GM21529 (cell line): ENCODE data around the gene AGPAT3.

ENCODE experiments used
- ATAC-seq: cut with Tn5 transposase; IDR thresholded peaks from one replicate; pipeline ENCODE4 v1.9.1; 2021; ENCODE audit not compliant: unreplicated experiment

Gene AGPAT3

GRCh38 chr21:43861706-43862105 lies 3.3 kb upstream of the AGPAT3 start:
- ATAC-seq = no peak

DNA sequence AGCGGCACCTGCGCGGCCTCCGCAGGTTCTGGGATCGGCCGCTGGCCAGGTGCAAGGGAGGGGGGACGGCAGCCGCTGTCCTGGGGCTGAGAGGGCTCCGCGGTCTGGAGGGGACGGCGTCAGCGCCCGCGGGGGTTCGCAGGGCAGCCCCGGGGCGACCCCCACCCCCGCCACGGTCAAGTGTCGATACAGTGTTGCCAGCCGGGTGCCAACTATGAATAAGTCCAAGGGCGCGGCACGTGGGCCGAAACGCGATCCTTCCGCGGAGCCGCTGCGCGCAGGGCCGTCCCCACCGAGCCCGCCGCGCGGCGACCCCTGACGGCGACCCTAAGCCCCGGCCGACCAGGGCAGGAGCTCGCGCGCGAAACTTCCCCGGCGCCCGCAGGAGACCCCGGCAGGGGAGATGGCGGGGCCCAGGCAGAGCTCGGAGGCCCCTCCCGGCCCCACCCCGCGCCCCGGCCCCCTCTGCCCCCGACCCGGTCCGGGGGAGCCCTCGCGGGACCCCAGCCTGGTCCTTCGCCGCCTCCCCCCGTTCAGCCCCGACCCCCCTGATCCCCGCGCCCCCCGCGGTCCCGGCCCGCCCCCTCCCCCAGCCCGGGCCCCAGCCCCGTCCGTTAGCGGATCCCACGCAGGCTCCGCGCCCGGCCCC lies 586 bp upstream of the AGPAT3 start:
- no peak for ATAC-seq

DNA sequence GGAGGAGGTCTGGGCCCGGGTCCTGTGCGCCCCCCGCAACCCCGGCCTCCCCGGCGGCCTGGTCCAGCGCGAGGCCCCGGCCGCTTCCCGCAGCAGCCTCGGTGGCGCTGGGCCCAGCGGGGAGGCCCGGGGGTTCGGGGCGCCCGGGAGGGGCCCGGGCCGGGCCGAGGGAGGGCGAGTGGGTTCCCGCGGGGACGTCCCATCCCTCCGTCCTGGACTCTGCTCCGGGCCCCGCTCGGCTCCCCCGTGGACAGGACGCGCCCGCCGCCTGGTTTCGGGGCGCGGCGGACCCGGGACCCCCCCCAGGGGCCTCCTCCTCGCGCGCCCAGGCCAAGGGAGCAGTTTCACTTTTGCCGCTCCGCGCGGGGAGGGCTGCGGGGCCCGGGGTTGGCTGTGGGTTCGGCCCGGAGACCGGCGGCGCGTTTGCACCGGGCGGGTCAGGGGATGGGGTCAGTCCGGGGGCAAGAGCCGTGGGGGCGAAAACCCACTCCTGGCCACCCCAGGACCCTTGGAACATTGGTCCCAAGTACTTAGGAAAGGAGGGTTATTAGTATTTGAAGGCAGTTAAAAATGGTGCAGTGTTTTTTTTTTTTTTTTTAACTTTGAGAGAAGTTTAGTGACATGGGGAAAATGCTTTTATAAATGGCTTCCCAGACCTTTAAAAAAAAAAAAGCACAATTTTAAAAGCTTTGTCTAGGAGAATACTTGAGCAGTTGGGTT lies 677 bp downstream of the AGPAT3 start:
- ATAC-seq = peak; percentile 31

DNA sequence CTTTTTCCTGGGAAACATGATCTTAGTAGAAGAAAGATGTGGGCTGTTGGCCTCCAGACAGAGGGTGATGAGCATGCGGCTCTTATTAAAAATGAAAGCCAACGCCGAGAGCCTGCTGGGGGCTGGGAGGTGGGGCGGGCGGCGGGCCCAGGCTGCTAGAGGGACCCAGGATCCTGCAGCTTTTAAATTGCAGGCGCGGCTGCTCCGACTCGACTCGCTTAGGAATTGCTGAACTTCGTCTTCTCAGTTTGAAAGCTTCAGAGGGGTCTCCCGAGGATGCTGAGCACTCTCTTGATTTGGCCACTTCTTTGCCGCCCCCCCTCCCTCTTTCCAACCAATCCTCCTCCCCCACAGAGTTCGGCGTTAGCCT lies 1.2 kb downstream of the AGPAT3 start:
- ATAC-seq = no peak

DNA sequence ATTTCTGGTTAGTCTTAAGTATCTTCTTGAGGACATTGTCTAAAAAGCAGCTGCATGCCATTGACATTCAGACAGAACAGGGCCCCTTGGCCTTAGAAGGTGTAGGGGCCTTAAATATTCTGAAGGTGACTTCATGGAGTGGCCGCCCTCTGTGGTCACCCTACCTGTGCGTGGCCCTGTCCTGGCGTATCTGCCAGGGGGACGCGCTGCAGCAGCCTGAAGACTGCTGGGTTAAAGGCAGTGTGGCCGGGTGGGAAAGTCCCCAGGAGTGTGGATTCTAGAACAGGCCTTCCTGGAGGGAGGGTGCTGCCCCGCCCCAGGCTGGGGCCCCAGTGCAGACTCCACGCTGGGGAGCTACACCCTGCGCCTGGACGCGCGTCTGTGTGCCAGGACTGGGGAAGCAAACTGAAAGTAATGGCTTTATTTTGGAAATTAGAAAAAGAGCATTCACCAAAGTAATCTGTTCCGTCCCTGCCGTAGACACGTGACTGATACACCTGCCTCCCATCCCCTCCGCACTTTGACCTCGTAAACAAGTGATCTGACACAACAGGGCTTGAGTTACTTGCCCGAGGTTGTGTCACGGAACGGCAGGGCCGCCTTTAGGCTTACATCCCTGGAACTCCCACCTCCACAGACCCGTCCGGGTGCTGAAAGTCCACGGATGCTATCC lies 1.8 kb downstream of the AGPAT3 start:
- no peak for ATAC-seq

- no peak for ATAC-seq
Observed at GRCh38 chr21:43867332-43867703, 2.3 kb downstream of the AGPAT3 start.

DNA sequence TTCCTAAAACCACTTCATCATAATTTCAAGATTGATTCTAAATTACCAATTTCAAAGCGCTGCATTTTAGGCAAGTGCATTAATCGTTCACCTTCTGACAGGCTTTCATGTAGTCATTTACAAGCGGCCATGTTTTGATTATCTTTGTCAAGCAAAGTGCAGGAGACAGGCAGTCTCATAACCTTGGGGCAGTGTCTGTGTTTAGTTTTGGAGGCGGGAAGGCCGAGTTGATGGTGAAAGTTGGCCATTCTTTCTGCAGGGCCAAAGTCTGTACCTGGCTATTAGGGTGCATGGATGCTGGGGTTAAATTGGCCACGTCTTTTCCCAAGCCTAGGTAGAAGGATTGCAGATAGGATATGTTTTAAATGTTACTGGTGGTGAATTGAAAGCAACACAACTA lies 2.9 kb downstream of the AGPAT3 start:
- ATAC-seq = no peak

DNA sequence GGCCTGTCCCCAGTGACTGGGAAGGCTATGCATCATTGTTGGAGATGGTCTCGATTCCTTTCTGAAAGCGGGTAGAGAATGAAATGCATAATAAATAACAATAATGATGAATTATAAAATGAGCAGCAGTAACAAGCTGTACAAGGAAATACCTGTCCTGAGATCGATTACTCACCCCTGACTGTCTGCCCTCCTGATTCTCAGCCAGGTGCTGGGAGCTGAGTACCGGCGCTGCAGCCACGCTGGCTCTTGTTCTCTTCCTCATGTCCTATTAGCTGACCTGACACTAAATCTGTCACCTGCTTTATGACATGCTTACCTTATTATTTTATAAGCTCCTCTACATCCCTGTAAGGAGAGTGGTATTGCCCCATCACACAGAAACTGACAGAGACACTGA lies 3.4 kb downstream of the AGPAT3 start:
- ATAC-seq = no peak

- ATAC-seq = no peak
Observed at GRCh38 chr21:43869486-43870325, 4.7 kb downstream of the AGPAT3 start.

DNA sequence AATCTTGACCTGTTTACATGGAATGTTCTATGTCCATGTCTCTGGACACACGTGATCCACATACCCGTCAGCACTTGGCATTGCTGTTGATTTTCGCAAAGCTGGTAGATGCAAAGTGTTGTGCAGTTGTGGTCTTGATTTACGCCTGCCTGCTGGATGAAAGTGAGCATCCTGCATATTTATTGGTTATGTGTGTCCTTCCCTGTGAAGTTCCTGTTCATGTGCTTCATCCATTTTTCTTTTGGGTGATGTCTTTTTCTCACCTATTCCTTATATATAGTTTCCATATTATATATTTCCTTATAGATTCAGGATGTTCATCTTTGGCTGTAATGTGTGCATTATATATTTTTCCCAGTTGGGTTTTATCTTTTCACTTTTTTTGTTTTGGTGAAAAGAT lies 6.5 kb downstream of the AGPAT3 start:
- ATAC-seq = no peak

GRCh38 chr21:43872531-43873197 lies 7.6 kb downstream of the AGPAT3 start:
- ATAC-seq = no peak

- ATAC-seq = no peak
Observed at GRCh38 chr21:43873673-43874072, 8.7 kb downstream of the AGPAT3 start.

DNA sequence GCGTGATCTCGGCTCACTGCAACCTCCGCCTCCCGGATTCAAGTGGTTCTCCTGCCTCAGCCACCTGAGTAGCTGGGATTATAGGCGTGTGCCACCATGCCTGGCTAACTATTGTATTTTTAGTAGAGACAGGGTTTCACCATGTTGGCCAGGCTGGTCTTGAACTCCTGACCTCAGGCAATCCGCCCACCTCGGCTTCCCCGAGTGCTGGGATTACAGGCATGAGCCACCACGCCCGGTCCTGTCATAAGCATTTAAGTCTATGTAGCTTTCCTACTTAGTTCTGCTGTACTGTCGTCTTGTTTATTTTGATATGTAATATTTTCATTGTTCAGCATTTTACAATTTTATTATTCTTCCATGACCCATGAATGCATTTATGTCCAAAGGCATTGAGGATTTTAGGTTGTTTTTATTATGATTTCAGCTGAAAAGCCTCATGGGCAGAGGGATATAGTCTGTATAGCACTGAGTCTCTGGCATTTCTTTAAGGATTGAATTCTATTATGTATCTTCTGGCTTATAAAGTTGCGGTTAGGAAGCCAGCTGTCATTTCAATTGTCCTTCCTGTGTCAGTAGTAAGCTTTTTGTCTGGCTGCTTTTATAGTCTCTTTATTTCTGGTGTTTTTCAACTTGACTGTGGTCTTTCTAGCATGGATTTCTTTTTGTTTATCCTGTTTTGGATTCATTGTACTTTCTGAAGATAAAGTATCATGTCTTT lies 9.2 kb downstream of the AGPAT3 start:
- ATAC-seq = no peak

GRCh38 chr21:43876605-43877004 lies 11.6 kb downstream of the AGPAT3 start:
- ATAC-seq = no peak

- no peak for ATAC-seq
Observed at GRCh38 chr21:43877936-43878575, 13.0 kb downstream of the AGPAT3 start.

DNA sequence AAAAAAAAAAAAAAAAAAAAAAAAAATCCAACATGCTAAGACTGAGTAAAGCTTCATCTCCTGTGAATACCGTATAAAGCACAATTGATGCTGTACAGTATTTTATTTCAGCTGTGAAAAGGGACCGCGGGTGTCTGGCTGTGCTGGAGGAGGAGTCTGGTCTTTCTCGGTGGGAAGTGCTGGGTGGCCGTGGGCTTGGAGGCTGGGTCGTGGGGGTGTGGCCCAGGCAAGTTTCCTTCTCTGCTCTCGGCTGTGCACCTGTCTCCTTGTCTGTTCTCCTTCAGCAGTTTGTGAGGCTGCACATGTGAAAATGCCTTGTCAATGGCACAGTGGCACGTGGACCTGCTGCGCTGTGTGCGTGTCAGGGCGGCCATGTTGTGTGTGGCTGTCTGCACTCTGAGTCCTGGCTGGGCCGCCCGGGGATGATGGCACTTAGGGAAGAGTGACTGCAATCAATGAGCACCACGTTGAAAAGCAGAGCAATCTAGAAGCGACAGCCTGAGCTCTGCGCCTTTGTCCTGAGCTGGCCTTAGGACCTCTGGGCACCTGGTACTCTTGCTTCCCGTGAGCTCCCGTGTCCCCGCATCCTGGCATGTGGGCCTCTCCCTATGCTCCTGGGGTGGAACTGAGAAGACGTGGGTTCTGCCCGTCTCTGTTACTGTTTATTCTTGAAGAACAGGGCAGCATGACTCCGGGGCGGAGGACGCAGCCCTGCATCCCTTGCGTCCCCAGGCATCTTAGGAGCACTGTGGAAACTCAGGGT lies 14.5 kb downstream of the AGPAT3 start:
- no peak for ATAC-seq

DNA sequence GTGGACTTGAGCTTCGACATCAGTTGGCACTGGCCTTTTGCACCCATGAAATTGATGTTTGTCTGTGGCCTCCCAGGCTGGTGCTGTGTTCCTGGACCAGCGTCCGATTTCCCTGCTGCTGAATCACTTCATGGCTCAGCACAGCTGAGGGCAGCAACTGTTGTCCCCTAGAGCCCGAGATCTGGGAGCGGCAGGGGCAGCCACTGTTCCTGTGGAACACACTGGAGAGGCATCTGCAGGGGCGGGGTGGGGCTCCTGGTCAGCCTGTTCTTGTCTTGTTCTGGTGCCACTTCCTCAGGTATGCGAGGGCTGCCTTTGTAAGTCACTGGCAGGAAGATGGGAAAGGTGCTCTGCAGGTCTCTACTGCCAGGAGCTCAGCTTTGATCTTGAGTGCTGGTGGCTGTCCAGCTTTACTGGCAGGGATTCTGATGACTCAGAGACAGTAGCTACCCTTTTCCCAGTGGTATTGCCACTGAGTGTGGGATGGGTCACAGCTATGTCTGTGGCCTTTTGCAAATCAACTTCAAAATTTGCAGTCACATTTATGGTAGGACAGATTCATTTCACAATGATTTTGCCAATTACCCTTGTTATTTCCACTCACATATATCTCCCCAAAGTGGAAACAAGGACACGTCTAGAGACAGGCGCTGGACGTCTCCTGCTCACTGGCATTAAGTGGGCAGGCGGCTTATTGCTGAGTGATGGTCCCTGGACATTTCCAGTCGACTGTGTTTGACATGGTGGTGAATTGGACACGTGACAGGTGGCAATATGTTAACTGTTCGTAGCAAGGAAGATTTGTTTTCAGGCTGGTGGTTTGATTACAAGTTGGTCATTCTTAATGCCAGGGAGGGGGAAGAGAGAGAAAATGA lies 15.3 kb downstream of the AGPAT3 start:
- no peak for ATAC-seq

DNA sequence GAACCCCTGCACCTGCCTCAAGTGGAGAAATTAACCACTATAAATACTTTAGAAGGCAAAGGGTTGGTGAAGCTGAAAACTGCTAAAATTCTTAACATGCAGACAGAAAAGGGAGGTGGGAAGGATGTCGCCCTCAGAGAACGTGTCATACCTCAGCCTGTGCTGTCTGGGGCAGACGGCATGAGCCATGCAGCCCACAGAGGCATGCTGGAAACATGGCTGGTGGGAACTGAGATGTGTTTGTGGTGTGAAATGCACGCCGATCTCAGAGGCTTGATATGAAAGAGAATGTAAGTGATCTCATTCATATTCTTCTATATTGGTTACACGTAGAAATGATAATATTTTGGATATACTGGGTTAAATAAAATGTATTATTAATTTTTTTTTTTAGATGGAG lies 16.3 kb downstream of the AGPAT3 start:
- ATAC-seq = no peak
